HT-29 (cell line): ENCODE measurements around the gene PDAP1. TPM values are rescaled to one million over a fixed set of nuclear protein-coding genes. Genes with fewer than 3 reads are reported as not detected.
A peak's percentile ranks its signal among the peaks of the same experiment; 100 is the strongest.
"Not testable (repeated sequence)": the region's sequence is repeated elsewhere in the genome, so short reads cannot be mapped to it uniquely, and the experiment has no call there.

Experiments used
- DNase-seq: peaks from one replicate; pipeline ENCODE4 v3.0.0-alpha.2; 2015; ENCODE audit warnings: low spot score
- total RNA-seq: library from RNA; depleted of rRNA; stranded (reverse); fragments of >200 nt; shearing (Covaris generic); gene quantifications from 2 replicates; pipeline ENCODE4 v1.2.3, GENCODE V29; 2014

PDAP1 gene
- total RNA-seq, 1 experiment from 2014 or later: 57.8 TPM

- DNase-seq: no peak
Observed at GRCh38 chr7:99396418-99397296, 11.7 kb downstream of the PDAP1 start.

DNA sequence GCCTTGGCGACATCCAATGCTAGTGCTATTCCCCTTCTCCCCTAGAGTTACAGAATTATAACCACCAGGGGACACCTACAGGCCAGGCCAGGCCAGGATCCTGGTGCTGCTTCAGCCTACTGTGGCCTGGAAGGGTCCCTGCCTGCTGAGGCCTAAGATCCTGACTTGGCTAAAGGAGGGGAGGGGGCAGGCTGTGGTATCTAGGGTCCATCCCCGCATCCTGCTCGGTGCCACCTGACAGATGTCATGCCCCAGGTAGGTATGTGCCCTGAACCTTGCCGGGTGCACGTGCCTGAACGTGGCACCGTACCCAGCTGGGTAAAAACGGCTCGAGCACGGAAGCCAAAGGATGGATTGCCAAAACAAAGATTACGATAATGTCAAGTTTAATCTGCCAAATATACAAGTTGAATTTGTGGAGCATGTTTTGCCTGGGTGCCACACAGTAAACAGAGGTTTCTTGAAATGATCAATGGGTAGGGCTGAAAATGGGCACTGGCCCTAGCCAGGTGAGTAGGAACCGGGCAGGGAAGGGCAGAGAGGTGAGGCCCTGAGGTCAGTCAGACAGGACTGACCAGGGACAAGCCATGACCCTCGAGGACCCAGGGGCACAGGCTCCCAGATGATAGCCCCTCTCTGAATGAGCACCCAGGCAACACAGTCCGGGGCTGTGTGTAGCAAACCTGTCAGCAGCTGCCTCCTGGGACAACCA is 12.6 kb downstream of the PDAP1 start:
- no peak for DNase-seq

DNA sequence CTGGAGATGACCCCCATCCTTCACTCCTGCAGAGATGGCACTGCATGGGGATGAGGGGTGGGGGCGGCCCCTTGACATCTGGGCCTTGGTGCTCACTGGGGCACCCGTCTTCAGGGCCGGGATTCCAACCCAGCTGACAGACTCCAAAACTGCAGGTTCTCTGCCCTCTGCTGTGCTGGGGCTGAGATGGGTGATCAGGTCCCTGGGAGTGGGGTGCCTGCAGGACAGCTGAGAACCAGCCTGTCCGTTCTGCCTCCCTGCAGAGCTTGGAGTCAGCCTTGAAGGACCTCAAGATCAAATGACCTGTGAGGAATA is 14.3 kb downstream of the PDAP1 start:
- no peak for DNase-seq

DNA sequence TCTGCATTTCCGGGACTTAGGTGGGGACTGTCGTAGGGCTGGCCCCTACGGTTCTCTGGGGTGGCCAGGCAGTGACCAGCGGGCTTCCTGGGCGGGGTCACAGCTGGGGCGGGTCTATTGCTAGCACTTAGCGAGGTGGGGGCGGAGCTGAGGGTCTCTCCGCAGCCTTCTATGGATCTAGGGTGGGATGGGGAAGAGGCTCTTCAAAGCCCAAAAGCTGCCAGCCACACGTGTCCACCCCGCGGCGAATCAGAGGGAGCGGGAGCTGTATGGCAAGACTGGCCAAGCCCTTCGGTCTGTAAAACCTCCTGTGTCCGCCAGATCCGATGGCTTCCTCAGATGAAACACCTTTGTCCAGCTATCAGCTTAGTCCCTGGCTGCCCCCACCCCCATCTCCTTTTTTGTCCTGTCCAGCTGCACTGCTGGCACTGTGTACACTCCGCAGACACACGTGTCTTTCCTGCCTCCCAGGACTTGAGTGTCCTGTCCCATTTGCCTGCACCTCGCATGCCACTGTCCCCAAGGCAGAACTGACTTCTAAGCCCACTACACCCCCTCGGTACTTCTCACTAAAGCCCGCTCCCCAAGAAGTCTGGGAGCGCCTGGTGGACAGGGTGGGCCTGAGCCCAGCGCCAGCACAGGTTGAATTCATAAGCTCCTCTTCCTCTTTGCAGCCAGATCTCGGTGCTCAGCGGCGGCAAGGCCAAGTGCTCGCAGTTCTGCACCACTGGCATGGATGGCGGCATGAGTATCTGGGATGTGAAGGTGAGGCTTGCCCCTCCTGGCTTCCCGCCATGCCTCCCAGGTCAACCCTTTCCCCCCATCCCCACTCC is 14.8 kb downstream of the PDAP1 start:
- DNase-seq: no peak

DNA sequence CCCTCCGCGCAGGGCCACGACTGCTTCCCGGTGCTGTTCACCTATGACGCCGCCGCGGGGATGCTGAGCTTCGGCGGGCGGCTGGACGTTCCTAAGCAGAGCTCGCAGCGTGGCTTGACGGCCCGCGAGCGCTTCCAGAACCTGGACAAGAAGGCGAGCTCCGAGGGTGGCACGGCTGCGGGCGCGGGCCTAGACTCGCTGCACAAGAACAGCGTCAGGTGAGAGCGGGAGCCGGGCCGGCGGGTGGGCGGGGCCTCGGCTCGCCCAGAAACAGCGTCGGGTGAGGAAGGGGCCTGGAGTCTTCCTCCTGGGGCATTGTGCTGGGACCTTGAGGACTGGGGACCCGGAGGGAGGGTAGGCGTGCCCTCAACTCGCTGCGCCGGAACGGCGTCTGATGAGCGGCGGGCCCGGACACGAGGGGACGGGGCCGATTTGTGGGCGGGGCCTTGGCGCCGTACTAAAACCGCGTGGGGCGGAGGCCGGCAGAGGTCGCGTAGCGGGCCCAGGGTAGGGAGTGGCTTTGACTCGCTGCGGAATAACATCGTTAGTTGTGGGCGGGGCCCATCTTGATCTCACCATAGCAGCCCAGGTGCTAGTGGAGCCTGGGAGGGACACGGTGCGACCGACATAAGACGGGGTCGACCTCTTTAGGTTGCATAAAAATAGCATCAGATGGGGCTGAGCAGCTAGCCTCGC is 15.6 kb downstream of the PDAP1 start:
- DNase-seq: peak; percentile 95

GRCh38 chr7:99392046-99392445 is 16.4 kb downstream of the PDAP1 start:
- DNase-seq: no peak

GRCh38 chr7:99390941-99391602 is 17.3 kb downstream of the PDAP1 start:
- no peak for DNase-seq

DNA sequence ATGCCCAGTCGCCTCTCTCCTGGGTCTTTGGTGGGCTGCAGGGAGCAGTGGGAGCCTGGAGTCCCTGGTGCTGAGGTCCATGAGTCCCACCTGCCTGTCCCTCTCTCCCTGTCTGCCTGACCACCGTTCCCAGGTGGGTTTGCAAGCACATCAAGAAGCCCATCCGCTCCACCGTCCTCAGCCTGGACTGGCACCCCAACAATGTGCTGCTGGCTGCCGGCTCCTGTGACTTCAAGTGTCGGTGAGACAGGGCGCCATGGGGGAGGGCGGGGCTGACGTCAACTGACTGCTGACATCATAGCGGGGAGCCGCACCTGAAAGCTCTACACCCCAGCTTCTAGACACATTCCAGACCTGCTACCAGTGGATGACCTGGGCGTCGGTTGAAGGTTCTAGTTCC is 18.6 kb downstream of the PDAP1 start:
- no peak for DNase-seq

GRCh38 chr7:99387912-99388311 is 20.5 kb downstream of the PDAP1 start:
- DNase-seq: no peak

- not testable (repeated sequence) for DNase-seq
Observed at GRCh38 chr7:99387239-99387635, 21.2 kb downstream of the PDAP1 start.

GRCh38 chr7:99386584-99387238 is 21.7 kb downstream of the PDAP1 start:
- no peak for DNase-seq

DNA sequence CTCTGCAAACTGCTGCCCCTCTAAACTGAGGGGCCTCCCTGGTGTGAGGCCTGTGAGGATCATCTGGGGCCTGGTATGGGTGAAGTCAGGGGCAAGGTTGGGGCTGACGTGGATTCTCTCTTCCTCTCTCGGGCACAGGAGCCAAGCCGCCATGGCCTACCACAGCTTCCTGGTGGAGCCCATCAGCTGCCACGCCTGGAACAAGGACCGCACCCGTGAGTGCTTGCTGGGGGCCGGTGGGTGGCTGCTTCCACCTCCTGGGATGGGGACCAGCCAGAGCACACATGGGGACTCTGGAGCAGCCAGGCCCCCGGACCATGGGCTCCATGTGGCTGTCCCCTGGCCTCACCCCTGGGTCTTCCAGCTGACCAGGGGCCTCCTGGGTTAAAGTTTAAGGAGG is 22.8 kb downstream of the PDAP1 start:
- no peak for DNase-seq

GRCh38 chr7:99384523-99384922 is 23.9 kb downstream of the PDAP1 start:
- no peak for DNase-seq

DNA sequence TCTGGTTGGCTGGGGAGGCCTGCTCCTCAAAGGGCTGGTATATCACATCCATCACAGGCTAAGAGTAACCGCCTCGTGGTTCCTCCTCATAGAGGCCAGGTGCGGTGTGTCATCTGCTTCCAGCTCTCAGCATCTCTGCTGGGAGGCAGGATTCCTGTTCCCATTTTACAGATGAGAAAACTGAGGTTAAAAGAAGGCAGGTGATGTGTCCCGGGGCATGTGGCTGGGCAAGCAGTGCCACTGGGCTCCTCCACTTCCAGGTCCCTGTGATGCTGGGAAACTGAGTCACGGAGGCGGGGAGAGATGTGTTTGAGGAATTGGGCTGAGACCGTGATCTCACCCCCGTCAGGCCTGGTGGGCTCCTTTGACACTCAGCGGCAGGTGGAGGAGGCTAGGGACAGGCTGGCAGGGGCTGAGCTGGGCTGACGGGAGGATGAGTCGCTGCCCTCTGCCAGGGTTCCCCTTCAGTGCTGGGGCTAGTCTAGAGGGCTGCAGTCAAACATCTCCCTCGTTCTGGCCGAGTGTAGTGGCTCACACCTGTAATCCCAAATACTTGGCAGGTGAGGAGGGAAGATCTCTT is 24.5 kb downstream of the PDAP1 start:
- no peak for DNase-seq

DNA sequence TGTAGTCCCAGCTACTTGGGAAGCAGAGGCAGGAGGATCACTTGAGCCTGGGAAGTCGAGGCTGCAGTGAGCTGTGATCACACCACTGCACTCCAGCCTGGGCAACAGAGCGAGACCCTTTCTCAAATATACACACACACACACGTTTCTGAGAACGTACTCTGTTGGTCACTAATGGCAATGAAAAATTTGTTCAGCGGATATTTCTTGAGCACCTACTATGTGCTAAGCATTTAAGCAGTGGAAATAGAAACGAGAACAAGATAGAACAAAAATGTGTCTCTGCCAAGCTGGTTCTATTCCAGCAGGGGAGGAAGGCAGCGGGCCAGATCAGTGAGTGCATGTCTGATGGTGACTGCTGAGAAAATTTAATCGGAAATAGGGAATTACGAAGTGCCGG is 25.2 kb downstream of the PDAP1 start:
- no peak for DNase-seq

GRCh38 chr7:99381664-99382075 is 26.7 kb downstream of the PDAP1 start:
- no peak for DNase-seq

GRCh38 chr7:99380823-99381663 is 27.4 kb downstream of the PDAP1 start:
- no peak for DNase-seq

DNA sequence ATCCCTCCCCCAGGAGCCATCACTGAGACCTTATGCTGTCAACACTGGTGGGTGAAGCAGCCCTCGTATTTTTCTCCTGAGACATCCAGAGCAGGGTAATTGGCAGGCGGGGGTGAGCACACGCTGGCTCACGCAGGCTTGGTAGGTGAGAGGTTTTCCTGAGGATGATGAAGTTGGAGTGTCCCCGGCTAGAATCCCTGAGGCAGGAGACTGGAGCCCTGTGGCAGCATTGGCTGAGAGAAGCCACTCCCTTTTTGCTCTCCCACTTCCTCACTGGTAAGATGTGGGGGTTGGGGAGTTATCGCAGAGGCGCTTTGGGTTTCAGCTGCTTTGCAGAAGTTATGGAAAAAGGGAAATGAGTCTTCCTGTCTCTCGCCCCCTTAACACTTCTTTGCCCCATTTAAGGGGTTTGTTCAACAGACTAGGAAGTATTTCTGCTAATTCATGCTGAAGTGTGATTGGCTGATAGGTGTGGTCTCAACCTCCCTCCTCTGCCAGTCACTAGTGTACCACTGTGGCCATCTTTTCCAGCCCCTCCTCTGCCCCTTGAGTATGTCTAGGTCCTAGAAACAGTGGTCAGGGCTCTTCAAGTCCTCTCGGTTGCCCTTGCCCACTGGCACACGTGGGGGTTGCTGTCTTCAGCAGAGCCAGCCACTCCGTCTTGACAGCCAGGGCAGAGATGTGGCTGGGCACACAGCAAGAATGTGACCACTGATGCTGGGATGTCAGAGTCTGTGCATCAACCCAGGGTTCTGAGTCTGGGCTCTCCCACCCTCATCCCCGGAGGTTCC is 28.2 kb downstream of the PDAP1 start:
- no peak for DNase-seq

GRCh38 chr7:99379693-99380031 is 28.7 kb downstream of the PDAP1 start:
- DNase-seq: not testable (repeated sequence)
